Neural cell (in vitro differentiated cells): ENCODE data around the gene FGF14. TPM values are rescaled to one million over a fixed set of nuclear protein-coding genes. Genes with fewer than 3 reads are reported as not detected.

Experiments
- H2AFZ ChIP-seq: fragments of 200-600, 300-800 bp; sonication (generic), shearing (Covaris generic); 2 replicates; pipeline ENCODE4 v1.6.0; 2014; ENCODE audit warnings: low read depth, mild to moderate bottlenecking, antibody characterized with exemption, low read length, moderate library complexity
- H3F3A ChIP-seq: fragments of 200-600 bp; shearing (Covaris generic); 2 replicates; pipeline ENCODE4 v1.6.1; 2016; ENCODE audit warnings: mild to moderate bottlenecking, moderate library complexity, mixed read lengths, antibody characterized with exemption, low read length; ENCODE audit not compliant: insufficient read depth, poor library complexity, severe bottlenecking
- H3K27ac ChIP-seq: fragments of 200-600, 300-800 bp; sonication (generic), shearing (Covaris generic); 2 replicates; pipeline ENCODE4 v1.5.1; 2014; ENCODE audit warnings: mild to moderate bottlenecking, low read length, moderate library complexity
- H3K27me3 ChIP-seq: fragments of 300-800, 200-600 bp; sonication (generic), shearing (Covaris generic); 2 replicates; pipeline ENCODE4 v1.6.0; 2014; ENCODE audit warnings: mild to moderate bottlenecking, low read depth, low read length, moderate library complexity; ENCODE audit not compliant: insufficient read depth
- H3K36me3 ChIP-seq: fragments of 300-800, 200-600 bp; sonication (generic), shearing (Covaris generic); 2 replicates; pipeline ENCODE4 v1.5.1; 2014; ENCODE audit warnings: mild to moderate bottlenecking, antibody characterized with exemption, low read length, moderate library complexity; ENCODE audit not compliant: insufficient read depth
- H3K4me2 ChIP-seq: fragments of 300-800, 200-600 bp; sonication (generic), shearing (Covaris generic); 2 replicates; pipeline ENCODE4 v1.6.0; 2014; ENCODE audit warnings: mild to moderate bottlenecking, low read length
- H3K4me3 ChIP-seq: fragments of 300-800, 200-600 bp; sonication (generic), shearing (Covaris generic); 2 replicates; pipeline ENCODE4 v1.5.1; 2014; ENCODE audit warnings: mild to moderate bottlenecking, low read length, moderate library complexity
- H3K79me2 ChIP-seq: fragments of 200-600 bp; shearing (Covaris generic); replicated peaks from 2 replicates; pipeline ENCODE4 v1.6.0; 2014; ENCODE audit warnings: mild to moderate bottlenecking, low read length, moderate library complexity; ENCODE audit not compliant: insufficient read depth
- H3K9ac ChIP-seq: fragments of 300-800, 200-600 bp; sonication (generic), shearing (Covaris generic); 2 replicates; pipeline ENCODE4 v1.6.1; 2016; ENCODE audit warnings: mild to moderate bottlenecking, low read length, mixed read lengths
- H3K9me2 ChIP-seq: fragments of 200-600 bp; shearing (Covaris generic); 2 replicates; pipeline ENCODE4 v1.6.1; 2016; ENCODE audit warnings: mild to moderate bottlenecking, low read length, mixed read lengths; ENCODE audit not compliant: insufficient read depth
- H3K9me3 ChIP-seq: fragments of 200-600, 300-800 bp; sonication (generic), shearing (Covaris generic); 2 replicates; pipeline ENCODE4 v1.6.1; 2016; ENCODE audit warnings: mild to moderate bottlenecking, mixed run types, low read length, moderate library complexity, mixed read lengths
- H4K20me1 ChIP-seq: fragments of 200-600 bp; shearing (Covaris generic); 2 replicates; pipeline ENCODE4 v1.6.1; 2016; ENCODE audit warnings: mild to moderate bottlenecking, mixed run types; ENCODE audit not compliant: insufficient read depth
- CTCF ChIP-seq: fragments of 450-650 bp; IDR thresholded peaks from 2 replicates; pipeline ENCODE4 v1.5.1; 2014; ENCODE audit warnings: antibody characterized with exemption, mild to moderate bottlenecking, moderate library complexity; ENCODE audit not compliant: poor library complexity, severe bottlenecking
- EP300 ChIP-seq: fragments of 450-650 bp; conservative IDR thresholded peaks from 2 replicates; pipeline ENCODE4 v1.6.1; 2014; ENCODE audit warnings: antibody characterized with exemption, mild to moderate bottlenecking, moderate library complexity; ENCODE audit not compliant: poor library complexity, severe bottlenecking
- EZH2 ChIP-seq: fragments of 200-600, 300-800 bp; shearing (Covaris generic), sonication (generic); IDR thresholded peaks from 2 replicates; pipeline ENCODE4 v1.6.1; 2014; ENCODE audit warnings: antibody characterized with exemption, low read length, borderline replicate concordance, mild to moderate bottlenecking; ENCODE audit not compliant: insufficient read depth, poor library complexity, severe bottlenecking
- MXI1 ChIP-seq: fragments of 450-650 bp; conservative IDR thresholded peaks from 2 replicates; pipeline ENCODE4 v1.6.1; 2014; ENCODE audit warnings: antibody characterized with exemption, mild to moderate bottlenecking; ENCODE audit not compliant: poor library complexity, severe bottlenecking
- POLR2AphosphoS5 ChIP-seq: IDR thresholded peaks from 2 replicates; pipeline ENCODE4 v1.6.1; 2012
- RAD21 ChIP-seq: fragments of 450-650 bp; conservative IDR thresholded peaks from 2 replicates; pipeline ENCODE4 v1.6.1; 2014; ENCODE audit warnings: antibody characterized with exemption, mild to moderate bottlenecking, moderate library complexity
- REST ChIP-seq: IDR thresholded peaks from 2 replicates; pipeline ENCODE4 v1.6.1; 2012; ENCODE audit warnings: borderline replicate concordance
- SMC3 ChIP-seq: fragments of 450-650 bp; conservative IDR thresholded peaks from 2 replicates; pipeline ENCODE4 v1.6.1; 2014; ENCODE audit warnings: antibody characterized with exemption, mild to moderate bottlenecking, moderate library complexity; ENCODE audit not compliant: poor library complexity
- TAF1 ChIP-seq: IDR thresholded peaks from 2 replicates; pipeline ENCODE4 v1.6.1; 2012; ENCODE audit warnings: low read depth
- polyA plus RNA-seq: library from polyadenylated mRNA; depleted of rRNA; stranded (reverse); fragments of >200 nt; gene quantifications from 2 replicates; pipeline ENCODE4 v1.2.3, GENCODE V29; 2014

The FGF14 gene
- polyA plus RNA-seq, 1 donor from 2014 or later = 36.4 TPM

GRCh38 chr13:102441085-102441484 lies 39.2 kb upstream of the FGF14 start:
- TF ChIP-seq SMC3 (no peak), POLR2AphosphoS5 (no peak), EP300 (no peak), RAD21 (no peak), EZH2 (no peak), REST (no peak), MXI1 (no peak), TAF1 (no peak), CTCF (no peak)
- no peaks in the 10 kb centered on the region for H3K9me3 ChIP-seq

GRCh38 chr13:102440259-102440936 lies 38.5 kb upstream of the FGF14 start:
- no peaks in the 10 kb centered on the region for H3K36me3 ChIP-seq
- no peaks in the 10 kb centered on the region for H4K20me1 ChIP-seq
- H3K4me2 ChIP-seq = no peak overlapping the region
- H3F3A ChIP-seq = no peaks in the 10 kb centered on the region
- no peaks in the 10 kb centered on the region for H3K9me3 ChIP-seq
- H3K27me3 ChIP-seq = no peaks in the 10 kb centered on the region
- no peak overlapping the region for H2AFZ ChIP-seq
- no peaks in the 10 kb centered on the region for H3K9me2 ChIP-seq
- H3K4me3 ChIP-seq = no peak overlapping the region
- no peak for TF ChIP-seq RAD21
- no peak for TF ChIP-seq EP300
- no peak for TF ChIP-seq REST
- no peak for TF ChIP-seq EZH2
- TF ChIP-seq CTCF = no peak
- H3K9ac ChIP-seq = no peak overlapping the region
- no peak overlapping the region for H3K27ac ChIP-seq
- no peaks in the 10 kb centered on the region for H3K79me2 ChIP-seq

More at GRCh38 chr13:102441085-102441484, 39.2 kb upstream of the FGF14 start:
- no peaks in the 10 kb centered on the region for H3K27me3 ChIP-seq
- H3K4me2 ChIP-seq = no peak overlapping the region
- no peaks in the 10 kb centered on the region for H4K20me1 ChIP-seq
- no peaks in the 10 kb centered on the region for H3K36me3 ChIP-seq
- H3F3A ChIP-seq = no peaks in the 10 kb centered on the region
- no peaks in the 10 kb centered on the region for H3K9me2 ChIP-seq
- H2AFZ ChIP-seq = no peak overlapping the region
- H3K79me2 ChIP-seq = no peaks in the 10 kb centered on the region
- H3K9ac ChIP-seq = no peak overlapping the region
- no peak overlapping the region for H3K27ac ChIP-seq
- H3K4me3 ChIP-seq = no peak overlapping the region
